K562 (cell line): ENCODE data around the gene TSPAN32.

ENCODE experiments used
- FOXJ3 ChIP-seq: sonication (generic); formaldehyde crosslinking; IDR thresholded peaks from 2 replicates; pipeline ENCODE4 v1.4.0; 2020; ENCODE audit warnings: mild to moderate bottlenecking, missing genetic modification reagents
- GMEB1 ChIP-seq: fragments of 250-450 bp; sonication (Bioruptor Pico); IDR thresholded peaks from 2 replicates; pipeline ENCODE4 v1.4.0; 2020; ENCODE audit warnings: mild to moderate bottlenecking
- SAP30 ChIP-seq: fragments of 200-600 bp; sonication (generic); IDR thresholded peaks from 2 replicates; pipeline ENCODE4 v1.6.1; 2012; ENCODE audit warnings: borderline replicate concordance, low read depth, mild to moderate bottlenecking, moderate library complexity, low read length, control low read depth, inconsistent platforms; ENCODE audit not compliant: insufficient read depth, poor library complexity, severe bottlenecking
- SMC3 ChIP-seq: conservative IDR thresholded peaks from 2 replicates; pipeline ENCODE4 v1.6.1; 2011; ENCODE audit warnings: low read depth, low read length, improper control_type of control experiment; ENCODE audit not compliant: insufficient read depth

- TF ChIP-seq SMC3: no peak
- no peak for TF ChIP-seq GMEB1 (CRISPR knock-in tag)
- TF ChIP-seq SAP30: no peak
- TF ChIP-seq FOXJ3: no peak
Observed at GRCh38 chr11:2310073-2310785, 8.4 kb downstream of the TSPAN32 start.
